Suppressor macrophage treated with lipopolysaccharide for 4 hours (primary cell): ENCODE measurements around the gene SKA3.

Source experiments
- DNase-seq: peaks from one replicate; pipeline ENCODE4 v3.0.0-alpha.2; 2020

SKA3 gene

GRCh38 chr13:21106089-21106488, 70.3 kb downstream of the SKA3 start:
- no peak for DNase-seq

GRCh38 chr13:21104199-21105019, 71.9 kb downstream of the SKA3 start:
- no peak for DNase-seq
